GM12892 (cell line): Measurements from ENCODE around the gene RIN2.

Experiments
- POLR2A ChIP-seq: IDR thresholded peaks from 2 replicates; pipeline ENCODE4 v1.6.1; 2011; ENCODE audit warnings: low read depth, low read length, control low read depth
- POLR2AphosphoS5 ChIP-seq: IDR thresholded peaks from 2 replicates; pipeline ENCODE4 v1.6.1; 2011; ENCODE audit warnings: low read depth, low read length, control low read depth
- TAF1 ChIP-seq: IDR thresholded peaks from 2 replicates; pipeline ENCODE4 v1.6.1; 2011; ENCODE audit warnings: low read depth, mild to moderate bottlenecking, control low read depth, low read length, borderline replicate concordance

- TF ChIP-seq POLR2A (no peak), POLR2AphosphoS5 (no peak), TAF1 (no peak)
Observed at GRCh38 chr20:19729672-19730071, 28.4 kb upstream of the RIN2 start.
